ENCODE measurements around the gene SLC26A2. TPM values are rescaled to one million over a fixed set of nuclear protein-coding genes. Genes with fewer than 3 reads are reported as not detected.

The SLC26A2 gene
- total and polyA plus RNA-seq, 2 of the 8 experiments (the other 6 are each of a cell fraction or from before 2014, with no cell fraction given) = 3.7 to 11.4 TPM

- CTCF ChIA-PET (ENCODE audit: partially characterized antibody) = interaction anchor here (0.8 to 9.8 kb wide), 8 partner anchors 10 to 320 kb away, joined by 3 to 104 read pairs (median 3); partner anchors contain the start of gene SLC26A2
- no peak for TF ChIP-seq ATF3 (IDR thresholded peaks at IDR 0.05; ENCODE audit: insufficient read depth, low read depth, low read length)
- no peak for TF ChIP-seq BCL11A (IDR thresholded peaks at IDR 0.05; ENCODE audit: low read depth in 2 of 2, low read length in 2 of 2)
- TF ChIP-seq GTF2F1 (IDR thresholded peaks at IDR 0.05; ENCODE audit: borderline replicate concordance, low read depth, low read length) = no peak
- no peak for TF ChIP-seq CTBP2 (IDR thresholded peaks at IDR 0.05; ENCODE audit: borderline replicate concordance, insufficient read depth, insufficient read length, low read length)
- no peak for TF ChIP-seq CBX8 (IDR thresholded peaks at IDR 0.05; ENCODE audit: borderline replicate concordance, low read depth, low read length)
- no peak for TF ChIP-seq POU5F1 (IDR thresholded peaks at IDR 0.05; ENCODE audit: low read depth, low read length)
- no peak for TF ChIP-seq NANOG (IDR thresholded peaks at IDR 0.05; ENCODE audit: insufficient read depth, low read depth, low read length, poor library complexity, severe bottlenecking)
- TF ChIP-seq POLR2A (IDR thresholded peaks at IDR 0.05; ENCODE audit: control extremely low read depth in 1 of 2, low read depth in 2 of 2, low read length in 2 of 2) = no peak
- TF ChIP-seq SUZ12 (IDR thresholded peaks at IDR 0.05; ENCODE audit: low read length) = no peak
- TF ChIP-seq MAFK (IDR thresholded peaks at IDR 0.05; ENCODE audit: low read depth, low read length) = no peak
- no peak for TF ChIP-seq SP1 (IDR thresholded peaks at IDR 0.05; ENCODE audit: low read depth, low read length)
- no peak for TF ChIP-seq BRCA1 (IDR thresholded peaks at IDR 0.05; ENCODE audit: low read depth, low read length)
- TF ChIP-seq EZH2 (IDR thresholded peaks at IDR 0.05; ENCODE audit: low read depth, low read length, severe bottlenecking) = no peak
- no peak for TF ChIP-seq SIRT6 (IDR thresholded peaks at IDR 0.05; ENCODE audit: low read length)
- TF ChIP-seq KDM1A (IDR thresholded peaks at IDR 0.05; ENCODE audit: borderline replicate concordance, low read length) = no peak
Observed at GRCh38 chr5:149948993-149949392, 11.6 kb upstream of the SLC26A2 start.

More at GRCh38 chr5:149948993-149949392, 11.6 kb upstream of the SLC26A2 start:
- Histone ChIP-seq H3K4me1 (replicated peaks in 1 of 4; ENCODE audit: control insufficient read depth in 3 of 4, insufficient read depth in 4 of 4, low read length in 3 of 4) (no peaks in the 10 kb centered on the region), H4K20me1 (replicated peaks in 1 of 2; ENCODE audit: control insufficient read depth in 1 of 2, insufficient read depth in 2 of 2, low read length in 2 of 2) (no peaks in the 10 kb centered on the region), H3K27me3 (replicated peaks in 1 of 4; ENCODE audit: control insufficient read depth in 3 of 4, extremely low read depth in 1 of 4, insufficient read depth in 3 of 4, low read length in 3 of 4) (no peaks in the 10 kb centered on the region), H2BK5ac (ENCODE audit: low read depth, low read length) (no peak overlapping the region), H2AK5ac (ENCODE audit: low read depth, low read length) (no peak overlapping the region), H3K14ac (ENCODE audit: insufficient read length) (no peak overlapping the region), H3K18ac (ENCODE audit: extremely low read depth, low read length) (no peak overlapping the region), H3K23me2 (ENCODE audit: low read depth, low read length) (no peaks in the 10 kb centered on the region), H3K23ac (ENCODE audit: insufficient read length) (no peak overlapping the region), H2BK15ac (ENCODE audit: low read length) (no peak overlapping the region), H4K91ac (replicated peaks; ENCODE audit: insufficient read length, low read length) (no peak overlapping the region), H4K5ac (ENCODE audit: insufficient read length, low read depth, low read length) (no peak overlapping the region), H3K9ac (replicated peaks in 1 of 4; ENCODE audit: extremely low read depth in 1 of 4, low read depth in 3 of 4, low read length in 3 of 4) (no peak overlapping the region), H2AFZ (ENCODE audit: low read length) (no peak overlapping the region), H2BK120ac (replicated peaks; ENCODE audit: low read depth, low read length) (no peak overlapping the region), H3K9me3 (ENCODE audit: insufficient read depth in 2 of 2, low read depth in 1 of 2, low read length in 1 of 2) (no peaks in the 10 kb centered on the region), H3K79me1 (ENCODE audit: low read depth, low read length) (no peaks in the 10 kb centered on the region), H3K4me3 (ENCODE audit: extremely low read depth in 1 of 4, insufficient read depth in 2 of 4, low read depth in 3 of 4, low read length in 4 of 4) (no peak overlapping the region), H2BK20ac (ENCODE audit: low read length) (no peak overlapping the region), H3K79me2 (ENCODE audit: control insufficient read depth in 1 of 2, insufficient read depth in 2 of 2, low read length in 2 of 2) (no peaks in the 10 kb centered on the region), H3K27ac (ENCODE audit: low read depth, low read length) (no peak overlapping the region), H2BK12ac (ENCODE audit: low read depth, low read length) (no peak overlapping the region), H3K36me3 (ENCODE audit: control insufficient read depth in 2 of 4, insufficient read depth in 4 of 4, low read length in 3 of 4) (no peaks in the 10 kb centered on the region), H3K4ac (replicated peaks; ENCODE audit: insufficient read length, low read depth, low read length) (no peak overlapping the region), H3K56ac (replicated peaks; ENCODE audit: insufficient read length, low read depth, low read length) (no peak overlapping the region), H3K4me2 (ENCODE audit: insufficient read depth in 1 of 2, low read depth in 2 of 2, low read length in 2 of 2) (no peak overlapping the region), H4K8ac (ENCODE audit: extremely low read depth, insufficient read depth, low read length) (no peak overlapping the region)
- WGBS, 2 experiments (ENCODE audit: extremely low coverage in 1 of 2, insufficient coverage in 1 of 2, insufficient read length in 1 of 2, insufficient replicate concordance in 2 of 2, low coverage in 1 of 2, low lambda C conversion rate in 2 of 2, missing lambda C conversion rate in 1 of 2) = 89% methylated on average over 5 of the region's 5 CpGs; no CpG with 5 or more reads in 1 of the 2 experiments
- FAIRE-seq = no peak
- POLR2A ChIA-PET (ENCODE audit: partially characterized antibody) = interaction anchor here (1.0 kb wide), 1 partner anchor 13 kb away, joined by 3 read pairs; no protein-coding TSS in a partner anchor
- DNase-seq (ENCODE audit: low read depth in 1 of 2, low spot score in 2 of 2) = no peak
